K562 (cell line): ENCODE measurements around the gene BANF2. TPM values are rescaled to one million over a fixed set of nuclear protein-coding genes. Genes with fewer than 3 reads are reported as not detected.

ENCODE experiments used
- ATAC-seq: fragments of 200-7000 bp; cut with Tn5 transposase; 3 replicates; pipeline ENCODE4 v1.9.1; 2020; ENCODE audit warnings: moderate library complexity
- BruUV-seq: library from RNA; stranded (reverse); fragments of 400-500 nt; replicated peaks from 2 replicates; lab custom pipeline; 2021; lab: Mats Ljungman, UMichigan
- CTCF ChIA-PET: fragments of 300-600 bp; formaldehyde crosslinking; extraction: SDS; loops from one replicate; lab custom pipeline; 2021; ENCODE audit warnings: low intra/inter-chr PET ratio; lab: Yijun Ruan, JAX
- POLR2A ChIA-PET: fragments of 300-600, 350-650 bp; sonication (Branson Sonifier 250); formaldehyde crosslinking; extraction: SDS; loops from one replicate; lab custom pipeline; 2021; ENCODE audit warnings: antibody characterized with exemption, inconsistent platforms; lab: Yijun Ruan, JAX
- DNase-seq, 4 experiments: peaks; one replicate each; pipeline versions ENCODE4 v3.0.0 to v3.0.0-alpha.2; 2011 to 2018; ENCODE audit warnings: low spot score in 3 of 4, mixed read lengths in 3 of 4; ENCODE audit errors: extremely low read depth in 1 of 4
- FAIRE-seq: peaks from 2 replicates; lab custom pipeline; 2011; peaks lifted over from hg19 to GRCh38; lab: Jason Lieb, UNC
- H2AFZ ChIP-seq: 2 replicates; pipeline ENCODE4 v1.6.0; 2011; ENCODE audit warnings: low read depth, low read length, control low read depth, inconsistent platforms
- H3K27ac ChIP-seq: fragments of 200-600 bp; 3 replicates; pipeline ENCODE4 v1.8.0; 2011; ENCODE audit warnings: low read depth, mild to moderate bottlenecking, control low read depth, inconsistent platforms, low read length, moderate library complexity, mixed read lengths; ENCODE audit errors: extremely low read depth
- H3K27me3 ChIP-seq, 2 experiments: fragments of 300-600 bp in 1 of 2; 2 replicates in 1 of 2; 3 replicates in 1 of 2; pipeline versions ENCODE4 v1.6.0 to v1.8.0; 2011; ENCODE audit warnings: inconsistent platforms in 2 of 2, low read length in 2 of 2, mild to moderate bottlenecking in 1 of 2, mixed read lengths in 1 of 2, moderate library complexity in 1 of 2; ENCODE audit not compliant: control insufficient read depth in 2 of 2, insufficient read depth in 2 of 2
- H3K36me3 ChIP-seq: fragments of 300-600 bp; 3 replicates; pipeline ENCODE4 v1.8.0; 2011; ENCODE audit warnings: mild to moderate bottlenecking, low read length, inconsistent platforms; ENCODE audit not compliant: control insufficient read depth, insufficient read depth
- H3K4me1 ChIP-seq, 2 experiments: fragments of 200-600 bp in 1 of 2; replicated peaks in 1 of 2; 2 replicates in 1 of 2; 3 replicates in 1 of 2; pipeline versions ENCODE4 v1.5.1 to v1.8.0; 2011; ENCODE audit warnings: inconsistent platforms in 2 of 2, low read length in 2 of 2, mild to moderate bottlenecking in 1 of 2, mixed read lengths in 1 of 2, moderate library complexity in 1 of 2; ENCODE audit not compliant: control insufficient read depth in 2 of 2, insufficient read depth in 2 of 2
- H3K4me2 ChIP-seq: 2 replicates; pipeline ENCODE4 v1.6.1; 2011; ENCODE audit warnings: low read length, control low read depth, inconsistent platforms, mixed read lengths; ENCODE audit not compliant: insufficient read depth
- H3K4me3 ChIP-seq: fragments of 200-600 bp; sonication (generic), shearing (Covaris generic); 2 replicates; pipeline ENCODE4 v1.5.1; 2016; ENCODE audit warnings: control low read depth, inconsistent platforms
- H3K79me2 ChIP-seq: fragments of 200-600 bp; 3 replicates; pipeline ENCODE4 v1.8.0; 2011; ENCODE audit warnings: low read length, inconsistent platforms; ENCODE audit not compliant: control insufficient read depth, insufficient read depth
- H3K9ac ChIP-seq, 2 experiments: 2 replicates each; pipeline versions ENCODE4 v1.6.0 to v1.6.1; 2011; ENCODE audit warnings: low read depth in 2 of 2, low read length in 2 of 2, control low read depth in 1 of 2, inconsistent platforms in 1 of 2, mild to moderate bottlenecking in 1 of 2, mixed read lengths in 1 of 2; ENCODE audit not compliant: insufficient read depth in 1 of 2
- H3K9me1 ChIP-seq: one replicate; pipeline ENCODE4 v1.6.0; 2011; ENCODE audit warnings: inconsistent platforms, mild to moderate bottlenecking, low read length, moderate library complexity; ENCODE audit not compliant: control insufficient read depth, insufficient read depth
- H3K9me3 ChIP-seq: replicated peaks from 2 replicates; pipeline ENCODE4 v1.5.1; 2011; ENCODE audit warnings: low read depth, low read length, inconsistent platforms; ENCODE audit not compliant: control insufficient read depth, insufficient read depth
- H4K20me1 ChIP-seq: replicated peaks from 2 replicates; pipeline ENCODE4 v1.6.1; 2011; ENCODE audit warnings: low read length, inconsistent platforms, mixed read lengths; ENCODE audit not compliant: control insufficient read depth, insufficient read depth
- CREM ChIP-seq: IDR thresholded peaks from 2 replicates; pipeline ENCODE4 v1.6.1; 2014; ENCODE audit warnings: antibody characterized with exemption, low read depth
- HMG20B ChIP-seq: fragments of 250-450 bp; sonication (Bioruptor Pico); IDR thresholded peaks from 2 replicates; pipeline ENCODE4 v1.5.0; 2021; ENCODE audit warnings: mild to moderate bottlenecking
- NFRKB ChIP-seq: fragments of 450-650 bp; IDR thresholded peaks from 2 replicates; pipeline ENCODE4 v1.6.1; 2016; ENCODE audit warnings: low read depth
- NFYB ChIP-seq: IDR thresholded peaks from 2 replicates; pipeline ENCODE4 v1.6.1; 2011; ENCODE audit warnings: mild to moderate bottlenecking, moderate library complexity; ENCODE audit not compliant: insufficient read length; ENCODE audit errors: extremely low read depth
- NR1H2 ChIP-seq: sonication (generic); formaldehyde crosslinking; IDR thresholded peaks from 2 replicates; pipeline ENCODE4 v1.4.0; 2020; ENCODE audit warnings: mild to moderate bottlenecking, missing genetic modification reagents
- RFX1 ChIP-seq: fragments of 450-650 bp; IDR thresholded peaks from 2 replicates; pipeline ENCODE4 v1.6.1; 2016; ENCODE audit warnings: mild to moderate bottlenecking, moderate library complexity
- WGBS: fragments of 100-300 bp; shearing (Covaris generic); methylation state at CpG from one replicate; pipeline ENCODE4 v1.1.6; 2016; ENCODE audit warnings: low coverage, mixed read lengths; ENCODE audit not compliant: insufficient coverage; ENCODE audit errors: missing lambda C conversion rate; 5-methylcytosine and 5-hydroxymethylcytosine counted together
- in situ Hi-C: fragments of 300-500 bp; cut with MboI; formaldehyde crosslinking; loops from 4 replicates; pipeline ENCODE4 v1.15.0; 2018; ENCODE audit warnings: inconsistent platforms, mixed read lengths
- intact Hi-C: fragments of 100-400 bp; cut with micrococcal nuclease; formaldehyde crosslinking; loops from 2 replicates; pipeline ENCODE4 v1.14.2; 2022
- polyA plus RNA-seq, 8 experiments: library from polyadenylated mRNA; depleted of rRNA in 4 of 8; stranded (reverse) in 5 of 8; unstranded in 3 of 8; fragments of >200 nt; fragmentation: Nextera tagmentation in 2 of 8; fragmentation: Illumina TruSeq in 1 of 8; extraction: Ambion mirVana in 2 of 8; extraction: Trizol in 1 of 8; gene quantifications; 2 replicates each; pipeline versions ENCODE4 v1.2.1 to v1.2.3, GENCODE V29; 2011 to 2014; ENCODE audit warnings: inconsistent platforms in 1 of 8, missing spikeins in 1 of 8
- total RNA-seq, 7 experiments: library from RNA; depleted of rRNA in 6 of 7; stranded (reverse); fragments of >200 nt in 6 of 7; fragmentation: Illumina TruSeq in 2 of 7; extraction: Trizol in 2 of 7; gene quantifications; 2 replicates each; pipeline versions ENCODE4 v1.2.1 to v1.2.3, GENCODE V29; 2011 to 2021; ENCODE audit warnings: low replicate concordance in 1 of 7

Gene BANF2
- total and polyA plus RNA-seq, 9 of the 15 experiments (the other 6 are each of a cell fraction or from before 2014, with no cell fraction given) = not detected

GRCh38 chr20:17728074-17728473 lies 28.3 kb downstream of the BANF2 start:
- Histone ChIP-seq H3K4me1 (no peaks in the 10 kb centered on the region), H3K4me3 (no peak overlapping the region), H4K20me1 (no peaks in the 10 kb centered on the region), H3K4me2 (no peak overlapping the region), H3K27ac (no peak overlapping the region), H3K27me3 (peaks cover 11 to 57% of the 10 kb centered on the region in 2 experiments), H3K79me2 (no peaks in the 10 kb centered on the region), H3K36me3 (no peaks in the 10 kb centered on the region), H3K9me3 (no peaks in the 10 kb centered on the region), H2AFZ (no peak overlapping the region), H3K9me1 (no peaks in the 10 kb centered on the region), H3K9ac (no peak overlapping the region)
- DNase-seq = no peak
- WGBS = 0% methylated on average over 10 of the region's 12 CpGs
- TF ChIP-seq RFX1 (no peak), HMG20B (no peak)
- CTCF ChIA-PET = no interaction called here
- in situ Hi-C loops = no loop called here
- intact Hi-C loops = no loop called here
- FAIRE-seq = no peak
- no peak for ATAC-seq
- POLR2A ChIA-PET = no interaction called here
- BruUV-seq = no TSS peak

- Histone ChIP-seq H3K79me2 (no peaks in the 10 kb centered on the region), H2AFZ (no peak overlapping the region), H3K9me1 (no peaks in the 10 kb centered on the region), H3K9ac (no peak overlapping the region), H3K36me3 (no peaks in the 10 kb centered on the region), H3K27me3 (peaks cover 11 to 52% of the 10 kb centered on the region in 2 experiments), H3K9me3 (no peaks in the 10 kb centered on the region), H3K27ac (no peak overlapping the region), H4K20me1 (no peaks in the 10 kb centered on the region), H3K4me2 (no peak overlapping the region), H3K4me1 (no peaks in the 10 kb centered on the region), H3K4me3 (no peak overlapping the region)
- CTCF ChIA-PET = no interaction called here
- no peak for FAIRE-seq
- POLR2A ChIA-PET = no interaction called here
- intact Hi-C loops (no loop called here), in situ Hi-C loops (no loop called here)
- DNase-seq = no peak
- no peak for ATAC-seq
- no TSS peak for BruUV-seq
- WGBS = 32% methylated on average over 10 of the region's 10 CpGs
- TF ChIP-seq NR1H2 (CRISPR knock-in tag) = no peak
- TF ChIP-seq CREM = no peak
- no peak for TF ChIP-seq NFRKB
- no peak for TF ChIP-seq NFYB
These were observed 30.3 kb downstream of the BANF2 start for GRCh38 chr20:17730071-17730470.
